Measurements from ENCODE around the gene IL3RA. TPM values are rescaled to one million over a fixed set of nuclear protein-coding genes. Genes with fewer than 3 reads are reported as not detected.

The IL3RA gene
- total and polyA plus RNA-seq, 2 experiments from 2014 or later = 0.86 TPM; not detected in 1

DNA sequence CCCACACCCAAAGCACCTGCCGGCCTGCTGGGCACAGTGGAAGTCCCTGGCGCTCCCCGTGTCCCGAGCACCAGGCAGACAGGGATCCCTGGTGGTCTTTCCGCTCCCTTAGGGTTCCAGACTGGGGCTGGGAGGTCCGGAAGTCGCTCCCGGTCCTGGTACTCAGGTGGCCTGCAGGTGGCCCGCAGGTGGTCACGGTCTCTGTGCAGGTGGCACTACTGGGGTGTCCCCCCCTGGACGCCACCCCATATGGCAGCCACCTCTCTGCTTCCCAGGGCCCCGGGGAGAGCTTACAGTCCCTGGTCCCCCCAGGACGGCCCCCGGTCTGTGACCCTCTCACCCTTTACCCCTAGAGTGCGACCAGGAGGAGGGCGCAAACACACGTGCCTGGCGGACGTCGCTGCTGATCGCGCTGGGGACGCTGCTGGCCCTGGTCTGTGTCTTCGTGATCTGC lies 41.7 kb downstream of the IL3RA start:
- Histone ChIP-seq H3K9me2 (ENCODE audit: insufficient read depth) (no peaks in the 10 kb centered on the region), H3K79me2 (replicated peaks; ENCODE audit: insufficient read depth) (no peaks in the 10 kb centered on the region), H4K20me1 (replicated peaks; ENCODE audit: insufficient read depth) (0 out of 2 replicates have a peak, but pooled peaks cover 4% of the 10 kb centered on the region), H3K36me3 (ENCODE audit: insufficient read depth) (no peaks in the 10 kb centered on the region), H3F3A (replicated peaks; ENCODE audit: low read depth) (peaks cover 12% of the 10 kb centered on the region), H3K27ac (ENCODE audit: low read depth) (no peak overlapping the region), H3K27me3 (ENCODE audit: insufficient read depth) (no peaks in the 10 kb centered on the region), H3K4me3 (no peak overlapping the region), H2AFZ (no peak overlapping the region), H3K4me1 (ENCODE audit: insufficient read depth) (no peaks in the 10 kb centered on the region; the same call in 1 of the 2 replicates), H3K4me2 (no peak overlapping the region)
- H3K9me3 Mint-ChIP-seq = peaks cover 16% of the 10 kb centered on the region
- peaks cover 39% of the 10 kb centered on the region for H3K27me3 Mint-ChIP-seq (ENCODE audit: insufficient read depth, low read depth, poor library complexity)
- peaks cover 29% of the 10 kb centered on the region; the same call in 2 of the 3 replicates for H3K36me3 Mint-ChIP-seq (ENCODE audit: low read depth)
- H3K4me3 Mint-ChIP-seq = no peak overlapping the region
- H3K27ac Mint-ChIP-seq = no peak overlapping the region
- ATAC-seq (no peak), DNase-seq (ENCODE audit: low spot score) (no peak)
- TF ChIP-seq STAT1 (IDR thresholded peaks at IDR 0.05; ENCODE audit: unreplicated experiment) (no peak), ZNF331 (CRISPR knock-in tag; IDR thresholded peaks at IDR 0.05; ENCODE audit: low read depth) (no peak), EZH2 (IDR thresholded peaks at IDR 0.05; ENCODE audit: low read depth, unreplicated experiment) (no peak), NANOG (IDR thresholded peaks at IDR 0.05; ENCODE audit: borderline replicate concordance) (no peak)
- TF ChIP-seq, protein P1, sequence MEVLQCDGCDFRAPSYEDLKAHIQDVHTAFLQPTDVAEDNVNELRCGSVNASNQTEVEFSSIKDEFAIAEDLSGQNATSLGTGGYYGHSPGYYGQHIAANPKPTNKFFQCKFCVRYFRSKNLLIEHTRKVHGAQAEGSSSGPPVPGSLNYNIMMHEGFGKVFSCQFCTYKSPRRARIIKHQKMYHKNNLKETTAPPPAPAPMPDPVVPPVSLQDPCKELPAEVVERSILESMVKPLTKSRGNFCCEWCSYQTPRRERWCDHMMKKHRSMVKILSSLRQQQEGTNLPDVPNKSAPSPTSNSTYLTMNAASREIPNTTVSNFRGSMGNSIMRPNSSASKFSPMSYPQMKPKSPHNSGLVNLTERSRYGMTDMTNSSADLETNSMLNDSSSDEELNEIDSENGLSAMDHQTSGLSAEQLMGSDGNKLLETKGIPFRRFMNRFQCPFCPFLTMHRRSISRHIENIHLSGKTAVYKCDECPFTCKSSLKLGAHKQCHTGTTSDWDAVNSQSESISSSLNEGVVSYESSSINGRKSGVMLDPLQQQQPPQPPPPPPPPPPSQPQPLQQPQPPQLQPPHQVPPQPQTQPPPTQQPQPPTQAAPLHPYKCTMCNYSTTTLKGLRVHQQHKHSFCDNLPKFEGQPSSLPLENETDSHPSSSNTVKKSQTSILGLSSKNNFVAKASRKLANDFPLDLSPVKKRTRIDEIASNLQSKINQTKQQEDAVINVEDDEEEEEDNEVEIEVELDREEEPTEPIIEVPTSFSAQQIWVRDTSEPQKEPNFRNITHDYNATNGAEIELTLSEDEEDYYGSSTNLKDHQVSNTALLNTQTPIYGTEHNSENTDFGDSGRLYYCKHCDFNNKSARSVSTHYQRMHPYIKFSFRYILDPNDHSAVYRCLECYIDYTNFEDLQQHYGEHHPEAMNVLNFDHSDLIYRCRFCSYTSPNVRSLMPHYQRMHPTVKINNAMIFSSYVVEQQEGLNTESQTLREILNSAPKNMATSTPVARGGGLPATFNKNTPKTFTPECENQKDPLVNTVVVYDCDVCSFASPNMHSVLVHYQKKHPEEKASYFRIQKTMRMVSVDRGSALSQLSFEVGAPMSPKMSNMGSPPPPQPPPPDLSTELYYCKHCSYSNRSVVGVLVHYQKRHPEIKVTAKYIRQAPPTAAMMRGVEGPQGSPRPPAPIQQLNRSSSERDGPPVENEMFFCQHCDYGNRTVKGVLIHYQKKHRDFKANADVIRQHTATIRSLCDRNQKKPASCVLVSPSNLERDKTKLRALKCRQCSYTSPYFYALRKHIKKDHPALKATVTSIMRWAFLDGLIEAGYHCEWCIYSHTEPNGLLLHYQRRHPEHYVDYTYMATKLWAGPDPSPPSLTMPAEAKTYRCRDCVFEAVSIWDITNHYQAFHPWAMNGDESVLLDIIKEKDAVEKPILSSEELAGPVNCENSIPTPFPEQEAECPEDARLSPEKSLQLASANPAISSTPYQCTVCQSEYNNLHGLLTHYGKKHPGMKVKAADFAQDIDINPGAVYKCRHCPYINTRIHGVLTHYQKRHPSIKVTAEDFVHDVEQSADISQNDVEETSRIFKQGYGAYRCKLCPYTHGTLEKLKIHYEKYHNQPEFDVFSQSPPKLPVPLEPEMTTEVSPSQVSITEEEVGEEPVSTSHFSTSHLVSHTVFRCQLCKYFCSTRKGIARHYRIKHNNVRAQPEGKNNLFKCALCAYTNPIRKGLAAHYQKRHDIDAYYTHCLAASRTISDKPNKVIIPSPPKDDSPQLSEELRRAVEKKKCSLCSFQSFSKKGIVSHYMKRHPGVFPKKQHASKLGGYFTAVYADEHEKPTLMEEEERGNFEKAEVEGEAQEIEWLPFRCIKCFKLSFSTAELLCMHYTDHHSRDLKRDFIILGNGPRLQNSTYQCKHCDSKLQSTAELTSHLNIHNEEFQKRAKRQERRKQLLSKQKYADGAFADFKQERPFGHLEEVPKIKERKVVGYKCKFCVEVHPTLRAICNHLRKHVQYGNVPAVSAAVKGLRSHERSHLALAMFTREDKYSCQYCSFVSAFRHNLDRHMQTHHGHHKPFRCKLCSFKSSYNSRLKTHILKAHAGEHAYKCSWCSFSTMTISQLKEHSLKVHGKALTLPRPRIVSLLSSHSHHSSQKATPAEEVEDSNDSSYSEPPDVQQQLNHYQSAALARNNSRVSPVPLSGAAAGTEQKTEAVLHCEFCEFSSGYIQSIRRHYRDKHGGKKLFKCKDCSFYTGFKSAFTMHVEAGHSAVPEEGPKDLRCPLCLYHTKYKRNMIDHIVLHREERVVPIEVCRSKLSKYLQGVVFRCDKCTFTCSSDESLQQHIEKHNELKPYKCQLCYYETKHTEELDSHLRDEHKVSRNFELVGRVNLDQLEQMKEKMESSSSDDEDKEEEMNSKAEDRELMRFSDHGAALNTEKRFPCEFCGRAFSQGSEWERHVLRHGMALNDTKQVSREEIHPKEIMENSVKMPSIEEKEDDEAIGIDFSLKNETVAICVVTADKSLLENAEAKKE (CRISPR knock-in tag; IDR thresholded peaks at IDR 0.05) = no peak
- H3K4me1 Mint-ChIP-seq = peaks cover 4% of the 10 kb centered on the region; the same call in 1 of the 3 replicates

DNA sequence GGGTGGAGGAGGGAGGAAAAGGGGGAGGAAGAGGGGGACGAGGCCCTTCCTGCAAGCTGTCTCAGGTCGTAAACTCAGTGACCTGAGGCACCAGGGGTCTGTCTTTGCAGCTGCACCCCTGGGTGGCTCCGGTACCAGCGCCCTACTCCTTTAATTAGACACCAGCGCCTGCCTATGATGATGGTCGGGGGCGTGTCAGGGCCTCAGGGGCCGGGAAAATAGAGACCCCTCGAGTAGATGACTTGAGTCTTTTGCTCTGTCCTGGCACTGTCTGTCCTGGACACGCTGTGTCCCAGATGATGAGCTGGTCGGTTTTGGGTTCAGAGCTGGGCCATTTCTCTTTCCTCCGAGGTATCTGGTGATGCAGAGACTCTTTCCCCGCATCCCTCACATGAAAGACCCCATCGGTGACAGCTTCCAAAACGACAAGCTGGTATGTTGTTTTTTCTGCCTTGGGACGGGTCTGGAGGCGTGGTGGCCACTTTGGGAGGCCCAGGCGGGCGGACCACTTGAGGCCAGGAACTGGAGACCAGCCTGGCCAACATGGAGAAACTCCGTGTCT lies 44.2 kb downstream of the IL3RA start:
- Histone ChIP-seq H3K27ac (ENCODE audit: low read depth) (no peak overlapping the region), H3F3A (replicated peaks; ENCODE audit: low read depth) (peaks cover 33% of the 10 kb centered on the region), H3K27me3 (ENCODE audit: insufficient read depth) (no peaks in the 10 kb centered on the region), H3K36me3 (ENCODE audit: insufficient read depth) (peaks cover 4% of the 10 kb centered on the region; the same call in 1 of the 2 replicates), H3K4me2 (no peak overlapping the region), H3K4me3 (no peak overlapping the region), H2AFZ (no peak overlapping the region), H3K9me2 (ENCODE audit: insufficient read depth) (no peaks in the 10 kb centered on the region), H3K4me1 (ENCODE audit: insufficient read depth) (no peaks in the 10 kb centered on the region; the same call in 1 of the 2 replicates), H4K20me1 (replicated peaks; ENCODE audit: insufficient read depth) (peaks cover 8% of the 10 kb centered on the region; the same call in 1 of the 2 replicates), H3K79me2 (replicated peaks; ENCODE audit: insufficient read depth) (no peaks in the 10 kb centered on the region)
- no peak for DNase-seq (ENCODE audit: low spot score)
- Mint-ChIP-seq H3K27ac (0 out of 2 replicates have a peak overlapping the region, but pooled peaks have one; percentile 40), H3K4me1 (peaks cover 4% of the 10 kb centered on the region; the same call in 1 of the 3 replicates), H3K4me3 (no peak overlapping the region), H3K36me3 (ENCODE audit: low read depth) (peaks cover 52% of the 10 kb centered on the region), H3K9me3 (peaks cover 16% of the 10 kb centered on the region), H3K27me3 (ENCODE audit: insufficient read depth, low read depth, poor library complexity) (peaks cover 50% of the 10 kb centered on the region)
- ATAC-seq = peak; percentile 6
- TF ChIP-seq, protein P2, sequence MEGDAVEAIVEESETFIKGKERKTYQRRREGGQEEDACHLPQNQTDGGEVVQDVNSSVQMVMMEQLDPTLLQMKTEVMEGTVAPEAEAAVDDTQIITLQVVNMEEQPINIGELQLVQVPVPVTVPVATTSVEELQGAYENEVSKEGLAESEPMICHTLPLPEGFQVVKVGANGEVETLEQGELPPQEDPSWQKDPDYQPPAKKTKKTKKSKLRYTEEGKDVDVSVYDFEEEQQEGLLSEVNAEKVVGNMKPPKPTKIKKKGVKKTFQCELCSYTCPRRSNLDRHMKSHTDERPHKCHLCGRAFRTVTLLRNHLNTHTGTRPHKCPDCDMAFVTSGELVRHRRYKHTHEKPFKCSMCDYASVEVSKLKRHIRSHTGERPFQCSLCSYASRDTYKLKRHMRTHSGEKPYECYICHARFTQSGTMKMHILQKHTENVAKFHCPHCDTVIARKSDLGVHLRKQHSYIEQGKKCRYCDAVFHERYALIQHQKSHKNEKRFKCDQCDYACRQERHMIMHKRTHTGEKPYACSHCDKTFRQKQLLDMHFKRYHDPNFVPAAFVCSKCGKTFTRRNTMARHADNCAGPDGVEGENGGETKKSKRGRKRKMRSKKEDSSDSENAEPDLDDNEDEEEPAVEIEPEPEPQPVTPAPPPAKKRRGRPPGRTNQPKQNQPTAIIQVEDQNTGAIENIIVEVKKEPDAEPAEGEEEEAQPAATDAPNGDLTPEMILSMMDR (conservative IDR thresholded peaks at IDR 0.05; ENCODE audit: low read depth in 2 of 2) = no peak
- TF ChIP-seq, protein P3, sequence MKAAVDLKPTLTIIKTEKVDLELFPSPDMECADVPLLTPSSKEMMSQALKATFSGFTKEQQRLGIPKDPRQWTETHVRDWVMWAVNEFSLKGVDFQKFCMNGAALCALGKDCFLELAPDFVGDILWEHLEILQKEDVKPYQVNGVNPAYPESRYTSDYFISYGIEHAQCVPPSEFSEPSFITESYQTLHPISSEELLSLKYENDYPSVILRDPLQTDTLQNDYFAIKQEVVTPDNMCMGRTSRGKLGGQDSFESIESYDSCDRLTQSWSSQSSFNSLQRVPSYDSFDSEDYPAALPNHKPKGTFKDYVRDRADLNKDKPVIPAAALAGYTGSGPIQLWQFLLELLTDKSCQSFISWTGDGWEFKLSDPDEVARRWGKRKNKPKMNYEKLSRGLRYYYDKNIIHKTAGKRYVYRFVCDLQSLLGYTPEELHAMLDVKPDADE (IDR thresholded peaks at IDR 0.05) = no peak
- TF ChIP-seq ZNF114 (CRISPR knock-in tag; IDR thresholded peaks at IDR 0.05) (no peak), NANOG (IDR thresholded peaks at IDR 0.05; ENCODE audit: borderline replicate concordance) (no peak), ZNF331 (CRISPR knock-in tag; IDR thresholded peaks at IDR 0.05; ENCODE audit: low read depth) (no peak), EZH2 (IDR thresholded peaks at IDR 0.05; ENCODE audit: low read depth, unreplicated experiment) (no peak), STAT1 (IDR thresholded peaks at IDR 0.05; ENCODE audit: unreplicated experiment) (no peak)
